GM23248 (cell line): ENCODE measurements around the gene ZNF488.

ENCODE experiments used
- EZH2 ChIP-seq: fragments of 200-600 bp; sonication (generic); IDR thresholded peaks from 2 replicates; pipeline ENCODE4 v1.6.1; 2018; ENCODE audit warnings: antibody characterized with exemption, mild to moderate bottlenecking; ENCODE audit not compliant: insufficient read depth, poor library complexity, severe bottlenecking
- EZH2phosphoT487 ChIP-seq: fragments of 200-600 bp; sonication (generic); IDR thresholded peaks from 2 replicates; pipeline ENCODE4 v1.6.1; 2018; ENCODE audit warnings: antibody characterized with exemption, moderate library complexity, mild to moderate bottlenecking, low read depth; ENCODE audit not compliant: insufficient read depth

- TF ChIP-seq EZH2 (no peak), EZH2phosphoT487 (no peak)
These were observed 30.8 kb upstream of the ZNF488 start for GRCh38 chr10:47414752-47415519.
